Measurements from ENCODE around the gene CDH4. TPM values are rescaled to one million over a fixed set of nuclear protein-coding genes. Genes with fewer than 3 reads are reported as not detected.

Gene CDH4
- total RNA-seq, 1 donor from 2014 or later: 8.9 TPM

GRCh38 chr20:61252601-61253263 lies 671 bp downstream of the CDH4 start:
- TF ChIP-seq CTCF (conservative IDR thresholded peaks at IDR 0.05): no peak
- DNase-seq (ENCODE audit: low read depth, low spot score): peak; percentile 23
- H3K9me3 Mint-ChIP-seq: no peaks in the 10 kb centered on the region
- H3K4me3 Mint-ChIP-seq: no peak overlapping the region
- H3K36me3 Mint-ChIP-seq (ENCODE audit: low read depth): peaks cover 4% of the 10 kb centered on the region
- H3K4me1 Mint-ChIP-seq: peaks cover 18% of the 10 kb centered on the region
- peaks cover 44% of the 10 kb centered on the region for H3K27me3 Mint-ChIP-seq (ENCODE audit: low read depth)
- no peak overlapping the region for H3K27ac Mint-ChIP-seq (ENCODE audit: unreplicated experiment)

- Mint-ChIP-seq H3K9me3 (no peaks in the 10 kb centered on the region), H3K27me3 (ENCODE audit: low read depth) (peaks cover 44% of the 10 kb centered on the region), H3K4me3 (peak overlapping the region; percentile 38), H3K27ac (ENCODE audit: unreplicated experiment) (no peak overlapping the region), H3K36me3 (ENCODE audit: low read depth) (peaks cover 4% of the 10 kb centered on the region), H3K4me1 (peaks cover 18% of the 10 kb centered on the region)
- peak; percentile 57 for TF ChIP-seq CTCF (conservative IDR thresholded peaks at IDR 0.05)
- peak; percentile 50 for DNase-seq (ENCODE audit: low read depth, low spot score)
These were observed 1.2 kb downstream of the CDH4 start for GRCh38 chr20:61253264-61253639.

GRCh38 chr20:61253640-61254511 lies 1.8 kb downstream of the CDH4 start:
- Mint-ChIP-seq H3K9me3 (no peaks in the 10 kb centered on the region), H3K4me3 (peak overlapping the region; percentile 92), H3K36me3 (ENCODE audit: low read depth) (peaks cover 4% of the 10 kb centered on the region), H3K27ac (ENCODE audit: unreplicated experiment) (peak overlapping the region; percentile 93), H3K27me3 (ENCODE audit: low read depth) (peaks cover 39% of the 10 kb centered on the region), H3K4me1 (peaks cover 18% of the 10 kb centered on the region)
- TF ChIP-seq CTCF (conservative IDR thresholded peaks at IDR 0.05): no peak
- peak; percentile 30 for DNase-seq (ENCODE audit: low read depth, low spot score)

- H3K4me3 Mint-ChIP-seq: peak overlapping the region; percentile 92
These were observed 3.0 kb downstream of the CDH4 start for GRCh38 chr20:61254881-61255626.

More at GRCh38 chr20:61254881-61255626, 3.0 kb downstream of the CDH4 start:
- Mint-ChIP-seq H3K36me3 (ENCODE audit: low read depth) (peaks cover 4% of the 10 kb centered on the region), H3K4me1 (peaks cover 18% of the 10 kb centered on the region), H3K27me3 (ENCODE audit: low read depth) (peaks cover 27% of the 10 kb centered on the region), H3K9me3 (no peaks in the 10 kb centered on the region), H3K27ac (ENCODE audit: unreplicated experiment) (no peak overlapping the region)
- TF ChIP-seq CTCF (conservative IDR thresholded peaks at IDR 0.05): no peak
- no peak for DNase-seq (ENCODE audit: low read depth, low spot score)

Data from neural crest cell (in vitro differentiated cells).